Stimulated activated CD8-positive, alpha-beta memory T cell treated with anti-CD3 and anti-CD28 coated beads, Interleukin-12 subunit alpha, Interleukin-12 subunit beta, amount 100 ng/mL, for 24 hours (primary cell): ENCODE measurements around the gene DCLK3.

ENCODE experiments used
- DNase-seq: peaks from one replicate; pipeline ENCODE4 v3.0.0-alpha.2; 2020; ENCODE audit errors: extremely low read depth

Gene DCLK3

GRCh38 chr3:36709826-36710365 lies 54.5 kb downstream of the DCLK3 start:
- DNase-seq = no peak

GRCh38 chr3:36709281-36709680 lies 55.1 kb downstream of the DCLK3 start:
- DNase-seq = no peak

- DNase-seq = no peak
These were observed 56.5 kb downstream of the DCLK3 start for GRCh38 chr3:36707623-36708409.

DNA sequence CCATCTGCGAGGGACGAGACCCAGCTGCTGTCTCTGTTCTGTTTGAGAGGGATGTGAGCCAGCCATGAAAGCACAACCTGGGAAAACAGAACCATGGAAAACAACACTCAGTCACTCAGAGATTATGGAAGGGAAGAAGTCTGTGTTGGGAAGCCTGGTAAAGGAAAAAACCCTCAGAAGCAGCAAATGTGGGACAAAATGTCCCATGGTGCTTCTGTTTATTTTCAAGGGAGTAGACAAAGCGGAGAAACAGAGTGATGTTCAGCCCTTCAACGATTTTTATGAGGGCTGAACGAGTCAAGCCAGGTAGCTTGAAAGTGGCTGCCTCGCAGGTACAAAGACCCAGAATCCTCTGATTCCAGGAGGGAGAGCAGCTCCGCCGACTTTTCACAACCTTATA lies 59.3 kb downstream of the DCLK3 start:
- DNase-seq = no peak

DNA sequence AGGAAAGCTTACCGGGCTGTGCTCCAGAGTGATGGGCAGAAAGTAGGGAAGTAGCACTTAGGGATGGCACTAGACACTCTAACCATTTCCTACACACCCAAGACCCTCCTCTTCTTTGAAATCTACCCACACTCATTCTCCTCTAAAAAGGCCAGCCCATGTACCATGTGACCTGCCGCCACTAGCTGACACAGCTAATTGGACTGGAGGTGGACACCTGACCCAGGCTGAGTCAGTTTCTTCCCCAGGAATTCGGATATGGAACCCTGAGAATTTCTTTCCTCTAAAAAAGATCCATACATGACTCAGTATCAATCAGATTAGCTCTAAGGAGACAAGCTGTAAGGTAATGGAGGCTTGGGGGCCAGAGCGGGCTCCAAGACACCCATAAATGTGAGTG lies 60.1 kb downstream of the DCLK3 start:
- no peak for DNase-seq

DNA sequence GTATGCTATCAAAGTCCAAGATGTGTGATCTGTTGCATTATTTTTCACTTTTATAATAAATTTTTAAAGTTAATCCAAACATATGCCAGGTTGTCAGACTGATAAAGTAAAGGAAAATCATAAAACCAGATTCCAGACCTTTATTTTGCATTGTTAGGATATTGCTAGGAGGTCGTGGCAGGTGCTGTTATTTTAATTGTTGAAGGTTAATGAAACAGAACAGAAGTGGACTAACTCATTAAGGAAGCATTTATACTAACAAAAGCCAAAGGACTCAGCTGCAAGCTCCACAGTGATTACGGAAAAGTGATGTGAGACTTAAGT lies 63.1 kb downstream of the DCLK3 start:
- no peak for DNase-seq

- DNase-seq = no peak
These were observed 63.7 kb downstream of the DCLK3 start for GRCh38 chr3:36700537-36701248.

DNA sequence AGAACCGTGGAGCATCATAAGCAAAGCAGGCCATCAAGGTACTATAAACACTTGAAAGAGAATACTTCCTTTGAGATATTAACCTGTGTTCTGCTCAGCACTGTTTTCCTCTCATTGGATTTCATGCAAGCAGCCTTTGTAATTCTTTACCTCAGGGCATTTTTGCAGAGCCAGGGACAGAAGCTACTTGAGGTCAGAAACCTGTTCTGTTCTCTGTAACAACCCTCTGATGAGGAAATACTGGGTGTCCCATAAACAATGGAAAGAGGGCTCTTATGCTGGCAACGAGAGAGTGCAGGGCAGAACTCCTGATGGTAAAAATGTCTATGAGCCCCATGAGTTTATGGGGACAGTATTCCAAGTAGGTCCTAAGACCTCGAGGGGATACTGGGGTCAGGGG lies 66.0 kb downstream of the DCLK3 start:
- DNase-seq = no peak

GRCh38 chr3:36697229-36698001 lies 66.9 kb downstream of the DCLK3 start:
- no peak for DNase-seq

- DNase-seq = no peak
These were observed 67.6 kb downstream of the DCLK3 start for GRCh38 chr3:36696799-36697198.

- no peak for DNase-seq
These were observed 68.6 kb downstream of the DCLK3 start for GRCh38 chr3:36695769-36696137.

DNA sequence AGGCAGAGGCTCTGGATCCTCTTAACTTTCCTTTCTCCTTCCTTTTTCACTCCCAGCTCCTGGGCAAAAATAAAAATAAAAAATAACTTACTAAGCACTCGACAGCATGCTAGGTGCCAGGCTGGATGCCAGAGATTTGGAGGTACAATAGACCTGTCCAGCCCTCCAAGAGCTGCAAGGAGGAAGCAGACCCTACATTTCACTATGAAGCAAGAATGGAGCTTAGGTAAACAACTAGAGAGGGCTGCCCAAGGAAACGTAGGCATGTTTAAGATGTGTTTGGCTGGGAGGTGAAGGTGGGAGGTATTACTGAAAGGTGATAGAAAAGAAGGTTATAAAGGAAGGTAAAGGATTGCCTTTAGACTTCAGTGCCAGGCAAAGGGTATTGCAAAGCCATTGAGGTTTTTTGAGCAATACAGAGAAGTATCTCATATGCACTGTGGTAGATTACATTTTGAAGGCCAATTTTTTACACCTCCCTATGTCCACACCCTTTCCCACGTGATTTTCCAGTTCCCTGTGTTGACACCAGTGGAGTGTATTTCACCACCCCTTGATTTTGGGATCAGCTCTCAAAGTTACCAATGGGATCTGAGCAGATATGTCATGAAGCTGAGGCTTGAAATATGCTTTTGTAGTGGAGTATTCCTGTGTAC lies 69.1 kb downstream of the DCLK3 start:
- no peak for DNase-seq

- no peak for DNase-seq
These were observed 70.7 kb downstream of the DCLK3 start for GRCh38 chr3:36693670-36694069.

DNA sequence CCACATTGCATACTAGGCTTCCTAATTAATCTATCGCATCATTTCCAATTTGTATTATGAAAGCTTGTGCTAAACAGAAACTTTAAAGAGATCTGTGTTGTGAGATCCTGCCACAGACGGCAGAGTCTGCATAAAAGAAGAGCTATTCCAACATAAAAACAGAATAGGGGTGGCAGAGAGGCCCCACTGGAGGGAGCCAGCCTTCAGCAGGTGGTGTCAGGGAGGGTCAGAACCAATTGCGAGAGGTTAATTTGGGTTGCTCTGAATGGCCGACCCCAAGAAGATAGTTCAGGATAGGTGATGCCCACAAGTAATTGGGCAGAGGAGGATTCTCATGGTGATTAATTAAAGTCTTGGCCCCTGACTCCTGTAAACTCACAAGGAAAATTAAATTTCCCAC lies 74.8 kb downstream of the DCLK3 start:
- no peak for DNase-seq

GRCh38 chr3:36688815-36689214 lies 75.5 kb downstream of the DCLK3 start:
- no peak for DNase-seq

DNA sequence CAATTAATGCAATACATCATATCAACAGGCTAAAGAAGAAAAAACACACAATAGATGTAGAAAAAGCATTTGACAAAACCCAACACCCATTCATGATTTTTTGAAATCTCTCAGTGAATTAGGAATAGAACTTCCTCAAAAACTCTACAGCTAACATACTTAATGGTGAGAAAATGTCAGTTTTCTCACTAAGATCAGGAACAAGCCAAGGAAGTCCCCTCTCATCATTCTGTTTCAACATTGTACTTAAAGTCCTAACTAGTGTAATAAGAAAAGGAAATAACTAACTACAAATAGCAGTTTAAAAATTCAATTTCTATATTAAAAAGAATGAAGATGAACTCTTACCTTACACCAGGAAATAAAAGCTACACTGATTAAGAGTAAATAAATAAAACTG lies 77.8 kb downstream of the DCLK3 start:
- no peak for DNase-seq

DNA sequence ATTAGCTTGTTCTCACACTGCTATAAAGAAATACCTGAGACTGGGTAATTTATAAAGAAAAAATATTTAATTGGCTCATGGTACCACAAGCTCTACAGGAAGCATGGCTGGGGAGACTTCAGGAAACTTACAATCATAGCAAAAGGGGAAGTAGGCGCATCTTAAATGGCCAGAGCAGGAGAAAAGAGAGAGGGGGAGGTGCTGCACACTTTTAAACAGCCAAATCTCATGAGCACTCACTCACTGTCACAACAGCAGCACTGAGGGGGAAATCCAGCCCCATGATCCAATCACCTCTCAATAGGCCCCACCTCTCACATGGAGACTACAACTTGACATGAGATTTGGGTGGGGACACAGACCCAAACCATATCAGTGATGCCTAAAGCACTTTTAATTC lies 82.5 kb downstream of the DCLK3 start:
- DNase-seq = no peak

GRCh38 chr3:36680952-36681351 lies 83.4 kb downstream of the DCLK3 start:
- no peak for DNase-seq

GRCh38 chr3:36679384-36680200 lies 84.8 kb downstream of the DCLK3 start:
- DNase-seq = no peak

GRCh38 chr3:36678216-36679013 lies 85.9 kb downstream of the DCLK3 start:
- no peak for DNase-seq
